CD14-positive monocyte (primary cell): ENCODE data around the gene MIGA2. TPM values are rescaled to one million over a fixed set of nuclear protein-coding genes. Genes with fewer than 3 reads are reported as not detected.

ENCODE experiments used
- DNase-seq, 3 donors: peaks; one replicate each; pipeline ENCODE4 v3.0.0-alpha.2; 2011 to 2022
- H2AFZ ChIP-seq: 2 replicates; pipeline ENCODE4 v1.6.0; 2012; ENCODE audit warnings: mild to moderate bottlenecking, low read depth, low read length, inconsistent platforms; ENCODE audit not compliant: insufficient read depth, poor library complexity, severe bottlenecking
- H3K27ac ChIP-seq, 2 donors: 1 replicate in 1 of 2; 2 replicates in 1 of 2; pipeline ENCODE4 v1.5.1; 2012 to 2013; ENCODE audit warnings: low read length in 2 of 2, control low read depth in 1 of 2, inconsistent platforms in 1 of 2, low read depth in 1 of 2, mild to moderate bottlenecking in 1 of 2
- H3K27me3 ChIP-seq, 2 donors: one replicate each; pipeline versions ENCODE4 v1.6.0 to v1.6.1; 2011 to 2013; ENCODE audit warnings: low read length in 2 of 2; ENCODE audit not compliant: control insufficient read depth in 2 of 2, insufficient read depth in 2 of 2
- H3K36me3 ChIP-seq, 2 donors: replicated peaks in 1 of 2; 1 replicate in 1 of 2; 2 replicates in 1 of 2; pipeline versions ENCODE4 v1.5.1 to v1.6.1; 2012 to 2013; ENCODE audit warnings: low read length in 2 of 2, control low read depth in 1 of 2, inconsistent platforms in 1 of 2, mild to moderate bottlenecking in 1 of 2; ENCODE audit not compliant: insufficient read depth in 2 of 2, control insufficient read depth in 1 of 2
- H3K4me1 ChIP-seq, 2 donors: 1 replicate in 1 of 2; 2 replicates in 1 of 2; pipeline versions ENCODE4 v1.5.1 to v1.6.1; 2012 to 2013; ENCODE audit warnings: low read length in 2 of 2, control low read depth in 1 of 2, inconsistent platforms in 1 of 2, mild to moderate bottlenecking in 1 of 2, moderate library complexity in 1 of 2; ENCODE audit not compliant: insufficient read depth in 2 of 2, control insufficient read depth in 1 of 2
- H3K4me2 ChIP-seq: replicated peaks from 2 replicates; pipeline ENCODE3; 2012; ENCODE audit warnings: low read length, moderate library complexity, mild to moderate bottlenecking; ENCODE audit not compliant: poor library complexity, severe bottlenecking; ENCODE audit errors: extremely low read depth
- H3K4me3 ChIP-seq, 3 experiments: fragments of 200-600 bp in 1 of 3; sonication (generic) in 1 of 3; replicated peaks in 1 of 3; 1 replicate in 2 of 3; 2 replicates in 1 of 3; pipeline ENCODE4 v1.5.1; 2011 to 2013; ENCODE audit warnings: low read length in 3 of 3, mild to moderate bottlenecking in 3 of 3, control low read depth in 2 of 3, low read depth in 2 of 3, inconsistent platforms in 1 of 3, moderate library complexity in 1 of 3
- H3K79me2 ChIP-seq: 2 replicates; pipeline ENCODE4 v1.6.0; 2012; ENCODE audit warnings: mild to moderate bottlenecking, control low read depth, inconsistent platforms, low read length, moderate library complexity; ENCODE audit not compliant: insufficient read depth
- H3K9ac ChIP-seq: 2 replicates; pipeline ENCODE4 v1.6.0; 2017; ENCODE audit warnings: low read length, mild to moderate bottlenecking; ENCODE audit not compliant: insufficient read depth, poor library complexity, severe bottlenecking
- H3K9me3 ChIP-seq, 2 donors: replicated peaks in 1 of 2; 1 replicate in 1 of 2; 2 replicates in 1 of 2; pipeline versions ENCODE4 v1.5.1 to v1.6.1; 2012 to 2013; ENCODE audit warnings: low read length in 2 of 2, control low read depth in 1 of 2; ENCODE audit not compliant: control insufficient read depth in 1 of 2, insufficient read depth in 1 of 2
- H4K20me1 ChIP-seq: 2 replicates; pipeline ENCODE4 v1.6.0; 2012; ENCODE audit warnings: mild to moderate bottlenecking, low read length, control low read depth, moderate library complexity; ENCODE audit not compliant: insufficient read depth
- H3K27ac Mint-ChIP-seq, 7 donors: one replicate each; pipeline ENCODE4 v1.8.0; 2020; ENCODE audit warnings: mild to moderate bottlenecking in 7 of 7, mixed read lengths in 7 of 7, moderate library complexity in 6 of 7, inconsistent platforms in 2 of 7
- H3K27me3 Mint-ChIP-seq, 3 donors: one replicate each; pipeline ENCODE4 v1.8.0; 2021 to 2022; ENCODE audit warnings: low read depth in 3 of 3, mild to moderate bottlenecking in 3 of 3, mixed read lengths in 3 of 3, moderate library complexity in 3 of 3, inconsistent platforms in 1 of 3
- H3K36me3 Mint-ChIP-seq, 2 donors: one replicate each; pipeline ENCODE4 v1.8.0; 2020; ENCODE audit warnings: mixed read lengths in 2 of 2, inconsistent platforms in 1 of 2, mild to moderate bottlenecking in 1 of 2
- H3K4me1 Mint-ChIP-seq: one replicate; pipeline ENCODE4 v1.8.0; 2020; ENCODE audit warnings: mild to moderate bottlenecking, mixed read lengths
- H3K4me3 Mint-ChIP-seq, 2 donors: one replicate each; pipeline ENCODE4 v1.8.0; 2020; ENCODE audit warnings: mild to moderate bottlenecking in 2 of 2, mixed read lengths in 2 of 2, moderate library complexity in 1 of 2
- H3K9me3 Mint-ChIP-seq, 7 donors: one replicate each; pipeline ENCODE4 v1.8.0; 2020 to 2022; ENCODE audit warnings: mixed read lengths in 7 of 7, mild to moderate bottlenecking in 6 of 7, moderate library complexity in 6 of 7, inconsistent platforms in 2 of 7
- CTCF ChIP-seq: fragments of 200-600 bp; IDR thresholded peaks from one replicate; pipeline ENCODE4 v1.8.0; 2022; ENCODE audit warnings: antibody characterized with exemption, mild to moderate bottlenecking
- WGBS: methylation state at CpG from one replicate; pipeline ENCODE4 v1.1.5; 2013; ENCODE audit warnings: missing lambda C conversion rate; ENCODE audit not compliant: insufficient coverage; 5-methylcytosine and 5-hydroxymethylcytosine counted together
- intact Hi-C, 2 donors: fragments of 100-400 bp; cut with micrococcal nuclease; formaldehyde crosslinking; loops; one replicate each; pipeline versions ENCODE4 v1.15.0 to v1.15.1; 2023
- polyA plus RNA-seq, 3 donors: library from polyadenylated mRNA; depleted of rRNA in 1 of 3; unstranded in 2 of 3; stranded (reverse) in 1 of 3; fragments of 300-500 nt in 2 of 3; fragments of >200 nt in 1 of 3; fragmentation: Illumina TruSeq in 2 of 3; gene quantifications; 1 replicate in 2 of 3; 2 replicates in 1 of 3; pipeline ENCODE4 v1.2.3, GENCODE V29; 2012 to 2021

MIGA2 gene
- polyA plus RNA-seq, 3 donors, result 1.9 to 45.4 (median 5.9) TPM

- no peak for TF ChIP-seq CTCF
- H3K4me3 Mint-ChIP-seq, result no peak overlapping the region
- H3K36me3 Mint-ChIP-seq, result peaks cover 42 to 83% of the 10 kb centered on the region in 2 donors
- Histone ChIP-seq H3K4me2 (no peak overlapping the region), H3K4me3 (no peak overlapping the region), H3K9me3 (no peaks in the 10 kb centered on the region), H3K9ac (no peak overlapping the region), H3K27me3 (no peaks in the 10 kb centered on the region), H3K27ac (no peak overlapping the region), H3K36me3 (peaks cover 49 to 67% of the 10 kb centered on the region in 2 donors), H2AFZ (no peak overlapping the region), H4K20me1 (no peaks in the 10 kb centered on the region), H3K79me2 (no peaks in the 10 kb centered on the region), H3K4me1 (peaks cover 2 to 4% of the 10 kb centered on the region in 2 donors)
- 95% methylated on average over 3 of the region's 6 CpGs for WGBS
- H3K27ac Mint-ChIP-seq, result no peak overlapping the region
- no peak for DNase-seq
- H3K4me1 Mint-ChIP-seq, result peaks cover 8% of the 10 kb centered on the region
- intact Hi-C loops, result no loop called here
- no peaks in the 10 kb centered on the region for H3K9me3 Mint-ChIP-seq
- no peaks in the 10 kb centered on the region for H3K27me3 Mint-ChIP-seq
Measured at GRCh38 chr9:129053020-129053419, 16.6 kb downstream of the MIGA2 start.

GRCh38 chr9:129054163-129054851 lies 17.9 kb downstream of the MIGA2 start:
- Histone ChIP-seq H3K4me3 (no peak overlapping the region), H3K27me3 (no peaks in the 10 kb centered on the region), H3K27ac (no peak overlapping the region), H4K20me1 (no peaks in the 10 kb centered on the region), H3K79me2 (no peaks in the 10 kb centered on the region), H3K9me3 (no peaks in the 10 kb centered on the region), H3K4me2 (no peak overlapping the region), H3K36me3 (peaks cover 40 to 59% of the 10 kb centered on the region in 2 donors), H3K9ac (no peak overlapping the region), H3K4me1 (peaks cover 11 to 17% of the 10 kb centered on the region in 2 donors), H2AFZ (no peak overlapping the region)
- Mint-ChIP-seq H3K4me1 (peaks cover 18% of the 10 kb centered on the region), H3K4me3 (no peak overlapping the region), H3K36me3 (peaks cover 36 to 80% of the 10 kb centered on the region in 2 donors), H3K27ac (no peak overlapping the region), H3K27me3 (peaks cover 0 to 1% (median 0%) of the 10 kb centered on the region in 3 donors), H3K9me3 (no peaks in the 10 kb centered on the region)
- WGBS, result 84% methylated on average over 4 of the region's 5 CpGs
- intact Hi-C loops, result no loop called here
- TF ChIP-seq CTCF, result no peak
- DNase-seq, result no peak
